AG10803 (cell line): ENCODE results near the gene SERPINA10.

ENCODE experiments used
- DNase-seq: peaks from one replicate; pipeline ENCODE4 v3.0.0; 2010; ENCODE audit warnings: low read depth
- H3K4me3 ChIP-seq: 2 replicates; pipeline ENCODE4 v1.5.1; 2011; ENCODE audit warnings: mild to moderate bottlenecking, low read length, control low read depth
- CTCF ChIP-seq: conservative IDR thresholded peaks from 2 replicates; pipeline ENCODE4 v1.5.1; 2011; ENCODE audit warnings: mild to moderate bottlenecking, low read length, control low read depth, inconsistent platforms

Gene SERPINA10

GRCh38 chr14:94328196-94328595 is 35.1 kb upstream of the SERPINA10 start:
- no peak for DNase-seq
- no peak overlapping the region for H3K4me3 ChIP-seq
- no peak for TF ChIP-seq CTCF

GRCh38 chr14:94322648-94323570 is 29.8 kb upstream of the SERPINA10 start, which contains the start of gene SERPINA6:
SERPINA6 (minus strand) TSS chr14:94323336; CDS start chr14:94314648, 8,688 bp downstream.
- no peak for TF ChIP-seq CTCF
- no peak within 1 kb of the TSS for H3K4me3 ChIP-seq
- no peak for DNase-seq

GRCh38 chr14:94321421-94322271 is 28.6 kb upstream of the SERPINA10 start:
- H3K4me3 ChIP-seq: no peak overlapping the region
- no peak for DNase-seq
- TF ChIP-seq CTCF: no peak

- TF ChIP-seq CTCF: no peak
- no peak for DNase-seq
- H3K4me3 ChIP-seq: no peak overlapping the region
These were observed 27.2 kb upstream of the SERPINA10 start for GRCh38 chr14:94320243-94320642.

GRCh38 chr14:94317259-94317658 is 24.2 kb upstream of the SERPINA10 start:
- peak; percentile 16 for DNase-seq
- no peak for TF ChIP-seq CTCF
- H3K4me3 ChIP-seq: no peak overlapping the region

- DNase-seq: no peak
- no peak for TF ChIP-seq CTCF
- no peak overlapping the region for H3K4me3 ChIP-seq
These were observed 23.6 kb upstream of the SERPINA10 start for GRCh38 chr14:94316692-94317091.
